HG03108 (cell line): ENCODE results near the gene CHD1L.
"Not testable (repeated sequence)": the region's sequence is repeated elsewhere in the genome, so short reads cannot be mapped to it uniquely, and the experiment has no call there.

Experiments
- ATAC-seq: cut with Tn5 transposase; IDR thresholded peaks from one replicate; pipeline ENCODE4 v1.9.1; 2021; ENCODE audit warnings: moderate library complexity; ENCODE audit not compliant: unreplicated experiment

Gene CHD1L

DNA sequence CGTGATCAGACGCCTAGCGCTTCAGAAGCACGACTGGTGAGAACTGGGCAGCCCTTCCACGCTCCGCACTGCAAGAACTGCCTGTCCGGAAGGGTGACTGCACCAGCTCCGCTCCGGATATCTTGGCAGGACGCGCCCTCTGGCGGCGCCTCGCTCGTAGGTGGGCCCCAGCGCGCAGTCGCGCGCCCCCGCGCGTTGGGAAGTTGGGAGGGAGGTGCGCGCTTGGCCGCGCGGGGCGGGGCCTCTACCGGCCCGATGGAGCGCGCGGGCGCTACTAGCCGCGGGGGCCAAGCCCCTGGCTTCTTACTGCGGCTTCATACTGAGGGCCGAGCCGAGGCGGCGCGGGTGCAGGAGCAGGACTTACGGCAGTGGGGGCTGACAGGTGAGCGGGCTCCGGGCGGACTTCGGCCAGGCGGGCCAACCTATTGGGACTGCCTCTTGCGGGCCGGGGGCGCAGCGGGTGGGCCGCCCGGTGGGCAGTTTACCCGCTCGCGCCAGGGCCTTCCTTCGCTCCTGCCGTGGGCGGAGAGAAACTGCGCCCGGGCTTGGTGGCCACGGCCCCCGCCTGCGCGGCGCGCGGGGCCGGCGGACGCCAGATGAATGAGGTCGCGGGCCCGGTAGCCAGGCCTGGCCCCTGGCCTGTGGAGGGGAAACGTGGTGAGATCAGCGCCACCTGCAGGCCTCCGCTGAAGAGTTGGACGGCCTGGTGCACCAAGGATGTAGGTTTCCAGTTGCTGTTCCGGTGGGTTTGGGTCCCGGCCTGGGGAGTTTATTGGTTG lies at the start of gene CHD1L:
CHD1L (plus strand) TSS at position 236 of the 779 bp plus-strand sequence; CDS start at position 256, 20 bp downstream.
- ATAC-seq, result peak; percentile 83

DNA sequence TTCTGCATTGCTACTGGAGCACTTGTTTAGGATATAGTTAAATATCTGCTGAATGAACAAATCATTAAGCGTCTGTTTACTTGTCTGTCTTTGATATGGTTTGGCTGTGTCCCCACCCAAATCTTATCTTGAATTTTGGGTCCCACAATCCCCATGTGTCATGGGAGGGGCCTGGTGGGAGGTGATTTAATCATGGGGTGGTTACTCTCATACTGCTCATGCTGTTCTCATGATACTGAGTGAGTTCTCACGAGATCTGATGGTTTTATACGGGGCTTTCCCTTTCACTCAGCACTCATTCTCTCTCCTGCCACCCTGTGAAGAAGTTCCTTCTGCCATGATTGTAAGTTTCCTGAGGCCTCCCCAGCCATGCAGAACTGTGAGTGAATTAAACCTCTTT lies 45.2 kb upstream of the CHD1L start:
- not testable (repeated sequence) for ATAC-seq

DNA sequence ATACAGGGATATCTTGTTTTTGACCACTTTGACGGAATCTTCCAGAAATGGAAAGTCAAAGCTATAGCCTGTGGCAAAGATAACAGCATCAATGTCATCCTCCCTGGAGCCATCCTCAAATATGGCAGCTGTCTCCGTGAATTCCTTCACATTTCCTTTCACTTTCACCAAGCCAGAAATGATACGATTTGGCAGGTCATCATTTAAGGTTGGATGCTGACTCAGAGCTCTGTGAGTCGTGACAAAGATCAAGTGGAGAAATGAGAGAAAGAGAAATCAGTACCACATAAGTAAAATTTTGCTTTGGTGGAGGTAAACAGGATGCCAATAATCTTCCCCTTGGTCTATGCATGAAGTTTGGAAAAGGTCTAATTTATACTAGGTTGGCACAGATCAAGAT lies 41.2 kb upstream of the CHD1L start:
- ATAC-seq, result no peak

DNA sequence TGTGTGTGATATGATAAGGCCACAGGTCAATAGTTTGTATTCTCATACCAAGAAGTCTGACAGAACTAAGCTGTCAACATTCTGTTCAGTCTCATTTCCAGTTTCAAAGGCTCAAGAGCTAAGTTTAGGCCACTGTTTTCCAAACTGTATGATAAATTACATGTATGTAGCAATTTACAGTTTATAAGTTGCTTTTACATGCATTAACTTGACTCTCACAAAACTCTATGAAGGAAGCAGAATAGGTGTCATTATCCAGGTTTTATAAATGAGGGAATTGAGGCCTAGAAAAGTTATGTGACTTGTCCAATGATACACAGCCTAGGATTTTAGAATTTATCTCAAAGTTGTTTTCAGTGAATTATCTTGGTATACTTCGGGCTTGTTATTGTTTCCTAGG lies 40.7 kb upstream of the CHD1L start:
- ATAC-seq, result no peak

DNA sequence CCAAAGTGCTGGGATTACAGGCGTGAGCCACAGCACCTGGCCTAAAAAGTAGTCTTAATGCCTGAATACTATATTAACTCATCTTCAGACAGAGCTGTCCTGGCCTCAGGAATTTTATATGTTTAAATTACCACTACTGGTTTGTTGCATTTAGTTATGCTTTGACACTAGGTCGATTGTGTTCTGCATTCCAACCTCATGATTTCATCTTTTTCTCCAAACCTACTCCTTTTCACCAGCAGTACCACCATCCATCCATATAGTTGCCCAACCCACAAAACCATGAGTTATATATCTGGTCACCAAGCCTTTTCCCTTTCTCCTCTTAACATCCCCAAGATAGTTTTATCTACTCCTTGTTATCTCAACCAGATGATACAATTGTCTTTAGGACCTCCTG lies 39.9 kb upstream of the CHD1L start:
- ATAC-seq, result no peak

DNA sequence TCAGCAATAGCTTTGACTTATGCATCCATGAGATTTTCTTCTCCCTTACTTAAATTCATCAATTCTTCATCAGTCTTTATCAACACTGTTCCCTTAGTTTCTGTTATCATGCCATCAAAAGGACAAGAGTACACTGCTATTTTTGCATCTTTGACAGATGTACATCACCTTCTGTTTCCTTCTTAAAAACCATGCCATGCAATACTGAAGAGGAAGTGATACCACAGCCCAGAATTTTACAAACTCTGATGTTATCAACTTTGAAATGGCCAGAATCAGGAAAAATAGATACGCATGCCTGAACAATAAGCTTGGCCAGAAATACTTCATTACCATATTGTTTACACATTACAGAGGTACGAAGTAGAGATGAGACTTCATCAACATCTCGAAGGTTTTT lies 38.4 kb upstream of the CHD1L start:
- ATAC-seq, result no peak

DNA sequence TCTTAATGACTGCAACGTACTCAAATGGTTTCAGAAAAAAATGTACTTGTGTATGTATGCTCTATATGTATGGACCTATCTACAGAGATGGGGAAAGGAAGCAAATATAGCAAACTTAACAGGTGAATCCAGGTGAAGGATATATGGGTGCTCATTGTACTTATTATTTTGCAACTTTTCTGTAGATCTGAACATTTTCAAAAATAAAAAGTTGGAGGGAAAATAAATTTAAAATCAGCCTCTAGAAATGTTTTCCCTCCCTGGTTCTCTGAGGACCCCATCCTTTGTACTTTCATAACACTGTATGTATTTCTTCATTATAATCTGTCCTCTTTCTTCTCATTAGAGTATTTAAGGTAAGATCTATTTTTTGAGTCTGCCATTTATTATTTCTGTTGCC lies 35.3 kb upstream of the CHD1L start:
- no peak for ATAC-seq

DNA sequence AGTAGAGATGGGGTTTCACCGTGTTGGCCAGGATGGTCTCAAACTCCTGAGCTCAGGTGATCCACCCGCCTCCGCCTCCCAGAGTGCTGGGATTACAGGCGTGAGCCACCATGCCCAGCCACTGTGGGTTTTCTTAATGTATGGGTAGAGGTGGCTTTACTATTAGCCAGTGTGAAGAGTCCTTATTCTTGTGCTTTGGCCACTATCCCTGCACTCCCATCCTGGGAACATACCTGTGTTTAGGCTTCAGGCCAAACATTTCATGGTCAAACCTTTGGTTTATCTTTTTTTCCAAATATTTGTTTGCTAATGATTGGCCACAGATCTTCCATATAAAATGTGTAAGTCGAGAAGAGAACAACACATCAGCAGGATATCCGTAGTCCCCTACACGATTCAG lies 33.9 kb upstream of the CHD1L start:
- ATAC-seq, result no peak

DNA sequence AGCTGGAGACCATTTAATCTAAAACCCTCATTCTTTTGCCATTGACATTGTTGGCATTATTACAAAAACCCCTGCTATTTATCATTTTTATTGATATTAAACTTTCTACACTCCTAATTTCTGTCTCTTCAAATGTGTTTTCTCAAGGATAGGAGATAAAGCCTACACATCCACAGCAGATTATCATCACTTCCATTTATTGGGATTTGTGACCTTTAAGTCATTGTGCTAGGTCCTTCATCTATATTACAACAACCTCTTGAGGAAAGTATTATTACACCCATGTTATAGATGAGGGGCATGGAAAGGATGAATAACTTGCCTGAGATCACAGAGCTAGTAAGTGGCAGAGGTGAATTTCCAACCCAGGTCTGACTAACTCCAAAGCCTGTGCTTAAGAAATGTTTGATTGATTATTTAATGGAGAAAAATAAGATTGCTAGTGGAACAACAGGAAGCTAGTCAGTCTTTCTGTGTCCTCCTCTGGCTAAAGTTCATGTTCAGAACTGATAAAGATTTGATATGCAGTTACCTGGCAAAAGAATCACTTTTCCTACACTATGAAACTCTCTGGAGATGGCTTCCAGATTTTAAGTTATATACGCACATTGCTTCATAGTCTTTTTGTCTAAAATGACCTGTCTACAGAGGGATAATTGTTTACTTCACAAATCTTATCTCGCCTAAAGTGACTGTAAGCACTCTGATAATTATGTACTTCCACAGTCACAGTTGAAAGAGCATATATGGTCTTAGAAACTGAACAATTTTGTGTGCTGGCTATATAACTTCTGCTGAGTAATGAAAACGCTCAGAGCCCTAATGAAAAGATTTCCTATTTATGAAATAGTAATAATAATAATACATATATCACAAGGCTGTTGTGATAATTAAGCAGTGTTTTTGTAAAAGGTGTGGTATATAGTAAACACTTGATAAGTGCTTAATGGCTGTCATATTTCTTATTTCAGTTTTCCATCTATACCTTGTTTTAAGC lies 32.4 kb upstream of the CHD1L start:
- no peak for ATAC-seq

DNA sequence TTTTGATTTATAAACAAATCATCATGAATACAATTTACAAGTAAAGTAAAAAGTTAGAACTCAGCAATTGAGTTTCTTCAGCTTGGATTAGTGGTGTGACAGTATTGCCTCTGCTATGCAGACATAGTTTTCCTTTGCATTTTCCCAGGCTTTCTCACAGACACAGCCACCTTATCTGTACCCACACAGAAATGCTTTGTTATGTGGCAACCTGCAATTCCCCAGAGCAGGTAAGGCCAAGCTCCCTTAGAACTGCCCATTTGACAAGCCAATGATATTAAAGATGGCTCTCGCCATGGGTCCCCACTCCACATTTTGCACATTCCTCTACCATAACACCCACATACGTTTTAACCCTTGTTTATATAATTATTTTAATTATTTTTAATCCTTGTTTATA lies 31.5 kb upstream of the CHD1L start:
- no peak for ATAC-seq

DNA sequence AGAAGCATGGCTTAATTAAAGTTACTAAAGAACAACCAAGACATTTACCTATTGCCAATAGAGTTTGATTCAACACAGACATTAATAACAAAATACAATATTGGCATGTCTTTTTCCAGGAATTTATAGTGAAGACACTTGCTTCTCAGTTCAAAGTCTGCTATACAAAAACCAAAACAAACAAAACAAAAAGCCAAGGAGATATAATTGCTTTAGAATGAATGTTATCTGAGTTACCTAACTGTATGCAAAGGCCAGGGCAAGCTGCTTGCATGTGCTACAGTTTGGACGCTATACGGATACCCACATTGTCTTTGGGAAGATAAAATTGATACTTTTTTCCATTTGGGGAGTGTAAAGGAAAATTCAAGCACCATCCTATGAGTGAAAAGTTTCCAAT lies 30.9 kb upstream of the CHD1L start:
- ATAC-seq, result no peak

DNA sequence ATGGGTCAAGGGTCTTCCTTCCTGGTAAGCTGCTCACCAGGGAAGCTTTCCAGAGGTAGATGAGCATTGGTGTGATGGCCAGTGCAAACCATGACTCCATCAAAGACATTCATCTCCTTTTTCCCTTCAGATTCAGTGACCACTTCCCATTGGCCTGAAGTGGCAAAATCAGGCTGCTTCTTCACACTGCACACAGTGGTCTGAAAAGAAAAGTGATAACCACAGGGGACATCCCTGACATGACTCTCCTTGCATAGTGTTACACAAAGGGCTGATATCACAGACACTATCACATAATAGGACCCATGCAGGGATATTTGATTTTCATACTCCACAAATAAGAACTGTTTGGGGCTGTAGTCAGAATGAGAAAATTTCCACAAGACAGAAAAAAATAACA lies 29.2 kb upstream of the CHD1L start:
- ATAC-seq, result no peak

DNA sequence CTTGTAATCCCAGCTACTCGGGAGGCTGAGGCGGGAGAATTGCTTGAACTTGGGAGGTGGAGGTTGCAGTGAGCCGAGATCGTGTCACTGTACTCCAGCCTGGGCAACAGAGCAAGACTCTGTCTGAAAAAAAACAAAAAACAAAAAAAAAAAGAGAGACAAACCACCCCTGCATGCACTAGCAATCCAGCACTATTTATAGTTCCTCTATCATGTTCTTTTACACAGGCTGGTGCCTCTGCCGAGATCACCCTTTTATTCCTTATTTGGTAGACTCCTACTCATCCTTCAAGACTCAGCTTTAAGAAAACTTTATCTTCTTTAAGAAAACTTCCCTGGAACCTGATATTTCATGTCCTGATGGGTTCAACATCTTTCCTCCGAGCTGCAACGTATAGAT lies 28.2 kb upstream of the CHD1L start:
- ATAC-seq, result no peak

DNA sequence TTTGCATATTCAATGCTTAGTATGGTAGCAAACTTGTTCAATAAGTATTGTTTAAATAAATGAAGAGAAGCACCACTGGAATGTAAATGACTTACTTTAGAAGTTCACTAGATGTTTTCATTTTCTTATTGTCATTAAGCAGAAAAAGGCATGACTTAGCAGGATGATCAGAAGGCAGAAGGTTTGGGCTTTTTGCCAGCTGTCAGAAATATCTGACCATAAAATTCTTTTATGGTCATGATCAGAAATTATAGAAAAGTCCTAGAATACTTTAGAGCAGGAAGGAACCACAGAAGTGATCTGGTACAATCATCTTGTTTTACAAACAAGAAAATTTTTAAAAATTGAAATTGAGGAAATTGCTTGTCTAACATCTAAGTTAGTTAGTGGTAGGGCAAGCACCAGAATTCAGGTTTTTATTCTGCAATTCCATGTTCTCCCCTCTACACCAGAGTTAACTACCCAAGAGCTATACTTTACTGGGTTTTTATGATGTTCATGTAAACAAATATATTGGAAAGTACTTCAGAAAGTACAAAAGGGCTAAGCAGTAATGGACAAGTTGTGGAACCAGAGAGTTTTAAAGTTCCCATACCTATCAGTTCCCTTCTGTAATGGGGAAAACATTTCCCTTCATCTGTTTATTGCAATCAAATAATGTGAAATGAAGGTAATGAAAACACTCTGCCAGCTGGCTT lies 27.5 kb upstream of the CHD1L start:
- no peak for ATAC-seq

DNA sequence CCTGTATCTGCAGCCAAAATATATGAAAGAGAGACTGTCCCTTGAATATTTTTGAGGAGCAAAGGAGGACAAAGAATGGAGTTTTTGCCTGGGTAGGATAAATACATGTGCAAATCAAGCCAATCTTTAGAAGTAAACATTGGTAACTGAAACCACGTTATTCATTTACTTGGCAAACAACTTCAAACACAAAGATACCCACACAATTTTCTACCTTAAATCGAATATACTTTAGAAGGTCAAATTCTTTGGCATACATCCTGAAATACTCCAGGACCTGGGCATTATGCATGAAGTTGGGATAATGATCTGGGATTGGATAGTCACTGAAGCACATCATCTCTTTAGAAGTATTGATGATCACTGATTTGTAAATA lies 27.0 kb upstream of the CHD1L start:
- no peak for ATAC-seq

DNA sequence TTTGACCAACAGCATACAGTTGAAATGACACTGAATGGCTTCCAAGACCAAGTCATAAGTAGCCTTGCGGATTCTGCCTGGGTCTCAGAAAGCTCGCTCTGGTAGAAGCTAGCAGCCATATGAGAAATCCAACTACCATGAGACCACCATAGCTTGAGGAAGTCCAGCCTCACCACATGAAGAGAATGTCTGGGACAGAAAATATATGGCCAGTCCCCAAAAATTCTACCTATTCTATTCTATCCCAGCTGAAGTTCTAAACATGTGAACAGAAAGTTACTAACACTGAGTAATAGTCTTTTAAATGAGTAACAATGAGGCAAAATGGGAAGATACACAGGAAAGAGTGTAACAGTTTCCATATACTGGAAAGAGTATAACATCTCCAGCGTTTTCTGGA lies 26.4 kb upstream of the CHD1L start:
- ATAC-seq, result no peak

DNA sequence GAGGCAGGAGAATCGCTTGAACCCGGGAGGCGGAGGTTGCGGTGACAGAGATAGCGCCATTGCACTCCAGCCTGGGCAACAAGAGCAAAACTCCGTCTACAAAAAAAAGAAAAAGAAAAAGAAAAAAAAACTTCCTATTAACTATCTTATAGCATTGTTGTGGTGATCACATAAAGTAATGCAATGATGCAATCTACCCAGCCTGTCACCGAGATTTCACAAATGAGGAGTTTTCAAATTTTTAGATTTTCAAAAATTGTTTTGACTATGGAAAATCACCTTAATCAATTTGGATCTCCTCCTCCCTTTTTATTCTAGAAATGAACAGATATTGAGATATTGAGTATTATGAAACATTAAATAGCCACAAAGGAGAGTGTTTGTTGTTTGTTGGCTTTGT lies 25.3 kb upstream of the CHD1L start:
- no peak for ATAC-seq

DNA sequence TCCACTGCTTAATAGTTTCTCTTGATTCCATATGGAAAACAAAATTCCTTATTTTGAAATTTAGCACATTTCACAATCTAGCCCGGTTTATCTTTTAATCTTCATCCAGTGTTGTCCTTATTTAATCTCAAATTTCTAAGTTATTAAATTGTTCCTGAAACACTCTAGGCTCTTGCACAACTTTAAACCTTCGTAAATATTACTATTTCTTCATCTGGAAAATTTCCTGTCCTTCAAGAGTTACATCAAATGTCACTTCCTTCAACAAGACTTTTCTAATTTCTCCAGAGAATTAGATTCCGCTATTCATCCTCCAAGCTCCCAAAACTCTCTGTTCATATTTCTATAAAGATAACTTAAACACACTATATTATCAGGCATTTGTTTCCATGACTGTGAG lies 23.9 kb upstream of the CHD1L start:
- ATAC-seq, result no peak

DNA sequence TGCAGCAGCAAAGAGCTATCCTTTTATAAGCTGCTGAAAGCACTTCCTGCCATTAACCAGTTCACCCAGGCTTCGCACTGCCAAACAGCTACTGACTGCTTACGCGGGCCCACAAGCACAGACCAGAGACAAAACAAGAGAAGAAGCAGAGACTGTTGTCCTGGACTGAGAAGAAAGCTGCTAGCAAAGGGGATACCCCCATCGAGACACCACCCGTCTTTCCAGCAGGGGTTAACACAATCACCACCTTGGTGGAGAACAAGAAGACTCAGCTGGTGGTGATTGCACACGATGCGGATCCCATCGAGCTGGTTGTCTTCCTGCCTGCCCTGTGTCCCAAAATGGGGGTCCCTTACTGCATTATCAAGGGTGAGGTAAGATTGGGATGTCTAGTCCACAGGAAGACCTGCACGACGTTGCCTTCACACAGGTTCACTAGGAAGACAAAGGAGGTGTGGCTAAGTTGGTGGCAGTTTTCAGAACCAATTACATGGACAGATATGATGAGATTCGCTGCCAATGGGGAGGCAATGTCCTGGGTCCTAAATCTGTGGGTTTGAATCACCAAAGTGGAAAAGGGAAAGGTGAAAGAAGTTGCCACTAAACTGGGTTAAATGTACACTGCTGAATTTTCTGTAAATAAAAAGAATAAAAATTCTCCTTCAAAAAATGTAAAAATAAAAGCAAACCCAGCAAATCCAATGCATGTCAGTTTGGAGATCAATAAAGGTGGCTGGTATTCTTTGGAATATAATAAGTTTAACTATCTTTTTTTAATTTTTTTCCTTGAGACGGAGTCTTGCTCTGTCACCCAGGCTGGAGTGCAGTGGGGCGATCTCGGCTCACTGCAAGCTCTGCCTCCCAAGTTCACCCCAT lies 18.5 kb upstream of the CHD1L start:
- ATAC-seq, result no peak

DNA sequence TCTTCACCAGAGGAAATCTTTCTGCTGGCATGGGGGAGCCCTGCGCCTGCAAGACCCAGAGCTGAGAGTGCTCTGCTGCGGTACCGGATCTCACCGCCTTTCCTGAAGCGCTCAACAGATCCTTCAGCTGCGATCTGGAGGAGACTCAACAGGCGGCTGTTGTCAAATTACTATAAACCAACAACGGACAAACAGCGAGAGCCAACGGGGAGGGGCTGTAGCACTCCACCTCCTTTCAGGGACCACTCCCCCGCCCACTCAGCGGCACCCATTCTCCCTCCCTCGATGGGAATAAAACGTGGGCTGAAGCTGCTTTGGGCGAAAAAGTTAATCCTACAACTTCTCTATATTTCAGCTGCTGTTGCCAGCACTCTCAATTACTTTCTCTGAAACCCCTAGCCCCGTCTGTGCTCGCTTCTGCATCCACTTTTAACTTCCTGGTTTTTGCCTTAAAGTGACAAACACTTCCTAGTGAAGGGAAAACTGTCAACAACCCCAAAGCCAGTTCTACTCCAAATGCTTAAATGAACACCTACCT lies 17.2 kb upstream of the CHD1L start, which contains the start of gene FMO5:
FMO5 (minus strand) TSS at position 147 of the 538 bp plus-strand sequence. CDS start 310 bp downstream, outside the sequence.
- ATAC-seq, result peak; percentile 49
